HepG2 (cell line): ENCODE measurements around the gene BPIFB2. TPM values are rescaled to one million over a fixed set of nuclear protein-coding genes. Genes with fewer than 3 reads are reported as not detected.

Source experiments
- ELF3 ChIP-seq: IDR thresholded peaks from 2 replicates; pipeline ENCODE4 v1.6.1; 2016; ENCODE audit warnings: missing genetic modification reagents, missing compliant biosample characterization
- KLF6 ChIP-seq: IDR thresholded peaks from 2 replicates; pipeline ENCODE4 v1.8.0; 2016; ENCODE audit warnings: missing biosample characterization, missing genetic modification reagents
- MED8 ChIP-seq: sonication (generic); formaldehyde crosslinking; IDR thresholded peaks from 2 replicates; pipeline ENCODE4 v1.8.1; 2023; ENCODE audit warnings: mild to moderate bottlenecking, missing genetic modification reagents; ENCODE audit not compliant: insufficient replicate concordance
- MIXL1 ChIP-seq: IDR thresholded peaks from 2 replicates; pipeline ENCODE4 v1.6.1; 2016
- NR1H2 ChIP-seq: sonication (generic); formaldehyde crosslinking; IDR thresholded peaks from 2 replicates; pipeline ENCODE4 v1.8.1; 2022; ENCODE audit warnings: low read depth, missing genetic modification reagents, borderline replicate concordance
- PRPF4 ChIP-seq: fragments of 200-400 bp; formaldehyde crosslinking; IDR thresholded peaks from 2 replicates; pipeline ENCODE4 v1.6.1; 2016; ENCODE audit warnings: low read length, low read depth; ENCODE audit not compliant: poor library complexity, severe bottlenecking
- SMARCC2 ChIP-seq: fragments of 450-650 bp; IDR thresholded peaks from 2 replicates; pipeline ENCODE4 v1.6.1; 2017; ENCODE audit warnings: antibody characterized with exemption, mild to moderate bottlenecking
- TBX2 ChIP-seq: sonication (generic); formaldehyde crosslinking; IDR thresholded peaks from 2 replicates; pipeline ENCODE4 v1.5.0; 2020; ENCODE audit warnings: missing genetic modification reagents, mild to moderate bottlenecking, borderline replicate concordance
- ZNF274 ChIP-seq: sonication (generic); formaldehyde crosslinking; IDR thresholded peaks from 2 replicates; pipeline ENCODE4 v1.5.1; 2020; ENCODE audit warnings: mild to moderate bottlenecking, missing genetic modification reagents
- ZNF337 ChIP-seq: sonication (generic); formaldehyde crosslinking; IDR thresholded peaks from 2 replicates; pipeline ENCODE4 v1.5.1; 2020; ENCODE audit warnings: missing genetic modification reagents, low read depth, mild to moderate bottlenecking, borderline replicate concordance
- ZNF354B ChIP-seq: sonication (generic); formaldehyde crosslinking; IDR thresholded peaks from 2 replicates; pipeline ENCODE4 v1.8.0; 2022; ENCODE audit warnings: mild to moderate bottlenecking, missing genetic modification reagents
- ZNF446 ChIP-seq: sonication (generic); formaldehyde crosslinking; IDR thresholded peaks from 2 replicates; pipeline ENCODE4 v1.5.0; 2020; ENCODE audit warnings: mild to moderate bottlenecking, missing genetic modification reagents
- ZNF614 ChIP-seq: IDR thresholded peaks from 2 replicates; pipeline ENCODE4 v1.6.1; 2018; ENCODE audit warnings: missing biosample characterization, missing genetic modification reagents, inconsistent platforms, borderline replicate concordance
- ZNF703 ChIP-seq: sonication (generic); formaldehyde crosslinking; IDR thresholded peaks from 2 replicates; pipeline ENCODE4 v1.5.1; 2020; ENCODE audit warnings: missing genetic modification reagents, mild to moderate bottlenecking, moderate library complexity, borderline replicate concordance
- polyA plus RNA-seq, 8 experiments: library from polyadenylated mRNA; depleted of rRNA in 3 of 8; stranded (reverse) in 7 of 8; unstranded in 1 of 8; fragments of >200 nt; fragmentation: Illumina TruSeq in 4 of 8; extraction: Trizol in 4 of 8; gene quantifications; 2 replicates each; pipeline versions ENCODE4 v1.2.1 to v1.2.3, GENCODE V29; 2011 to 2016; ENCODE audit warnings: low read depth in 4 of 8, missing spikeins in 1 of 8, mixed read lengths in 1 of 8; ENCODE audit not compliant: insufficient read depth in 1 of 8
- total RNA-seq, 5 experiments: library from RNA; depleted of rRNA; stranded (reverse); fragments of >200 nt; fragmentation: Illumina TruSeq; extraction: Trizol; gene quantifications; 2 replicates each; pipeline ENCODE4 v1.2.3, GENCODE V29; 2016; ENCODE audit warnings: low read depth in 1 of 5
- TF ChIP-seq, protein P1 (sequence below): sonication (generic); formaldehyde crosslinking; IDR thresholded peaks from 2 replicates; pipeline ENCODE4 v1.4.0; 2020; ENCODE audit warnings: missing genetic modification reagents
- TF ChIP-seq, protein P2 (sequence below): sonication (generic); formaldehyde crosslinking; IDR thresholded peaks from 2 replicates; pipeline ENCODE4 v1.4.0; 2020; ENCODE audit warnings: missing genetic modification reagents
- TF ChIP-seq, protein P3 (sequence below): IDR thresholded peaks from 2 replicates; pipeline ENCODE4 v1.6.1; 2012; ENCODE audit warnings: inconsistent platforms
- TF ChIP-seq, protein P4 (sequence below): sonication (generic); formaldehyde crosslinking; IDR thresholded peaks from 2 replicates; pipeline ENCODE4 v1.5.0; 2020; ENCODE audit warnings: missing genetic modification reagents
- TF ChIP-seq, protein P5 (sequence below): sonication (generic); formaldehyde crosslinking; IDR thresholded peaks from 2 replicates; pipeline ENCODE4 v1.4.0; 2020; ENCODE audit warnings: missing genetic modification reagents

BPIFB2 gene
- total and polyA plus RNA-seq, 2 of the 13 experiments (the other 11 are each of a cell fraction or from before 2014, with no cell fraction given) = 54.5 to 902 TPM

DNA sequence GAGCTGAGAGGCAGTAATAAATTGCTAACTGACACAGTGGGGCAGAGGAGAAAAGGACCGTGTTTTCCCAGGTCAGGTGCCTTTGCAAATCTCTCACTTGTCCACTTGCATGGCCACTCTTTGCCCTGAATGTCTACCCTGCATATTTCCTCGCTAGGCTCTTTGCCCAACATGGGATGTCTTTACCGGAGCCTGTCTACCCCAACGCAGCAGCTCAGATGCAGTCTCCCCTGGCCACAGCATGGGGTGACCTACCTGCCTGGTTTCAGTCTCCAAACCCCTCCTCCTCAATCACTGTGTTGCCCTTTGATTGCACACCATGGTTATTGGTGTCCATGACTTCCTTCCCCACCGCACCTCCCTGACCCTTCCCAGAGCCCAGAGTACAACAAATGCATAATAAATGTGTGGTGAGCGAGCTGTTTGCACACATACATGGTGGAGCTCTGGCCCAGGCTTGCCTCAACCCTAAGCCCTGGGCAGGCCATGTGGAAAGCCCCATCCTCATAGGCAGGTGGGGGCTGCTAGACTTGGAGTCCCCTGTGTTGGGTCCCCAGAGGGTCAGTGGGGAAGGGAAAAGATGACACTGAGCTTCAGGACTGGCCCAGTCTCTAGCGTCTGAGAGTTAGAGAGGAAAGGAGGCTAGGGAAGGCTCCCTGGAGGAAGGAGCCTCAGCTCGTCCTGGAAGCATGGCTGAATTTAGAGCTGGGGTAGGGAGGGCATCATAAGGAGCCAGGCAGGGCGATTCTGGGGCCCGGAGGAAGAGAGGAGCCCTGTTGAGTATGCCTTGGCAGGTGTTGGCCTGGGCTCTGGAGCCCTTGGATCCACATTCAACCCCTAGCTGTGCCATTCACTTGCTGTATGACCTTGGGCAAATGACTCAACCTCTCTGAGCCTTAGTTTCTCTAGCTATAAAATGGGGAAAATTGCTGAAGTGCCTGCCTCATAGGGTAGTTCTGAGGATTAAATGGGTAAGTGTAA, 19.6 kb downstream of the BPIFB2 start (continued):
- TF ChIP-seq, protein P1, sequence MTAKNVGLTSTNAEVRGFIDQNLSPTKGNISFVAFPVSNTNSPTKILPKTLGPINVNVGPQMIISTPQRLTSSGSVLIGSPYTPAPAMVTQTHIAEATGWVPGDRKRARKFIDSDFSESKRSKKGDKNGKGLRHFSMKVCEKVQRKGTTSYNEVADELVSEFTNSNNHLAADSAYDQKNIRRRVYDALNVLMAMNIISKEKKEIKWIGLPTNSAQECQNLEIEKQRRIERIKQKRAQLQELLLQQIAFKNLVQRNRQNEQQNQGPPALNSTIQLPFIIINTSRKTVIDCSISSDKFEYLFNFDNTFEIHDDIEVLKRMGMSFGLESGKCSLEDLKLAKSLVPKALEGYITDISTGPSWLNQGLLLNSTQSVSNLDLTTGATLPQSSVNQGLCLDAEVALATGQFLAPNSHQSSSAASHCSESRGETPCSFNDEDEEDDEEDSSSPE (CRISPR knock-in tag) = no peak
- TF ChIP-seq ZNF446 (peak; percentile 91; the same call in 1 of the 2 replicates), MED8 (CRISPR knock-in tag) (no peak), ZNF274 (CRISPR knock-in tag) (no peak), TBX2 (no peak), ZNF614 (CRISPR knock-in tag) (no peak), MIXL1 (CRISPR knock-in tag) (no peak), NR1H2 (CRISPR knock-in tag) (peak; percentile 69; the same call in 1 of the 2 replicates), SMARCC2 (no peak), ELF3 (CRISPR knock-in tag) (peak; percentile 6; the same call in 1 of the 2 replicates), KLF6 (CRISPR knock-in tag) (no peak), ZNF337 (CRISPR knock-in tag) (no peak), ZNF703 (CRISPR knock-in tag) (no peak), PRPF4 (no peak), ZNF354B (no peak; the same call in 1 of the 2 replicates)
- TF ChIP-seq, protein P2, sequence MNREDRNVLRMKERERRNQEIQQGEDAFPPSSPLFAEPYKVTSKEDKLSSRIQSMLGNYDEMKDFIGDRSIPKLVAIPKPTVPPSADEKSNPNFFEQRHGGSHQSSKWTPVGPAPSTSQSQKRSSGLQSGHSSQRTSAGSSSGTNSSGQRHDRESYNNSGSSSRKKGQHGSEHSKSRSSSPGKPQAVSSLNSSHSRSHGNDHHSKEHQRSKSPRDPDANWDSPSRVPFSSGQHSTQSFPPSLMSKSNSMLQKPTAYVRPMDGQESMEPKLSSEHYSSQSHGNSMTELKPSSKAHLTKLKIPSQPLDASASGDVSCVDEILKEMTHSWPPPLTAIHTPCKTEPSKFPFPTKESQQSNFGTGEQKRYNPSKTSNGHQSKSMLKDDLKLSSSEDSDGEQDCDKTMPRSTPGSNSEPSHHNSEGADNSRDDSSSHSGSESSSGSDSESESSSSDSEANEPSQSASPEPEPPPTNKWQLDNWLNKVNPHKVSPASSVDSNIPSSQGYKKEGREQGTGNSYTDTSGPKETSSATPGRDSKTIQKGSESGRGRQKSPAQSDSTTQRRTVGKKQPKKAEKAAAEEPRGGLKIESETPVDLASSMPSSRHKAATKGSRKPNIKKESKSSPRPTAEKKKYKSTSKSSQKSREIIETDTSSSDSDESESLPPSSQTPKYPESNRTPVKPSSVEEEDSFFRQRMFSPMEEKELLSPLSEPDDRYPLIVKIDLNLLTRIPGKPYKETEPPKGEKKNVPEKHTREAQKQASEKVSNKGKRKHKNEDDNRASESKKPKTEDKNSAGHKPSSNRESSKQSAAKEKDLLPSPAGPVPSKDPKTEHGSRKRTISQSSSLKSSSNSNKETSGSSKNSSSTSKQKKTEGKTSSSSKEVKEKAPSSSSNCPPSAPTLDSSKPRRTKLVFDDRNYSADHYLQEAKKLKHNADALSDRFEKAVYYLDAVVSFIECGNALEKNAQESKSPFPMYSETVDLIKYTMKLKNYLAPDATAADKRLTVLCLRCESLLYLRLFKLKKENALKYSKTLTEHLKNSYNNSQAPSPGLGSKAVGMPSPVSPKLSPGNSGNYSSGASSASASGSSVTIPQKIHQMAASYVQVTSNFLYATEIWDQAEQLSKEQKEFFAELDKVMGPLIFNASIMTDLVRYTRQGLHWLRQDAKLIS (CRISPR knock-in tag) = peak; percentile 25; the same call in 1 of the 2 replicates
- TF ChIP-seq, protein P3, sequence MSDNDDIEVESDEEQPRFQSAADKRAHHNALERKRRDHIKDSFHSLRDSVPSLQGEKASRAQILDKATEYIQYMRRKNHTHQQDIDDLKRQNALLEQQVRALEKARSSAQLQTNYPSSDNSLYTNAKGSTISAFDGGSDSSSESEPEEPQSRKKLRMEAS = peak; percentile 13; the same call in 1 of the 2 replicates
- TF ChIP-seq, protein P4, sequence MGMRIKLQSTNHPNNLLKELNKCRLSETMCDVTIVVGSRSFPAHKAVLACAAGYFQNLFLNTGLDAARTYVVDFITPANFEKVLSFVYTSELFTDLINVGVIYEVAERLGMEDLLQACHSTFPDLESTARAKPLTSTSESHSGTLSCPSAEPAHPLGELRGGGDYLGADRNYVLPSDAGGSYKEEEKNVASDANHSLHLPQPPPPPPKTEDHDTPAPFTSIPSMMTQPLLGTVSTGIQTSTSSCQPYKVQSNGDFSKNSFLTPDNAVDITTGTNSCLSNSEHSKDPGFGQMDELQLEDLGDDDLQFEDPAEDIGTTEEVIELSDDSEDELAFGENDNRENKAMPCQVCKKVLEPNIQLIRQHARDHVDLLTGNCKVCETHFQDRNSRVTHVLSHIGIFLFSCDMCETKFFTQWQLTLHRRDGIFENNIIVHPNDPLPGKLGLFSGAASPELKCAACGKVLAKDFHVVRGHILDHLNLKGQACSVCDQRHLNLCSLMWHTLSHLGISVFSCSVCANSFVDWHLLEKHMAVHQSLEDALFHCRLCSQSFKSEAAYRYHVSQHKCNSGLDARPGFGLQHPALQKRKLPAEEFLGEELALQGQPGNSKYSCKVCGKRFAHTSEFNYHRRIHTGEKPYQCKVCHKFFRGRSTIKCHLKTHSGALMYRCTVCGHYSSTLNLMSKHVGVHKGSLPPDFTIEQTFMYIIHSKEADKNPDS (CRISPR knock-in tag) = no peak
- TF ChIP-seq, protein P5, sequence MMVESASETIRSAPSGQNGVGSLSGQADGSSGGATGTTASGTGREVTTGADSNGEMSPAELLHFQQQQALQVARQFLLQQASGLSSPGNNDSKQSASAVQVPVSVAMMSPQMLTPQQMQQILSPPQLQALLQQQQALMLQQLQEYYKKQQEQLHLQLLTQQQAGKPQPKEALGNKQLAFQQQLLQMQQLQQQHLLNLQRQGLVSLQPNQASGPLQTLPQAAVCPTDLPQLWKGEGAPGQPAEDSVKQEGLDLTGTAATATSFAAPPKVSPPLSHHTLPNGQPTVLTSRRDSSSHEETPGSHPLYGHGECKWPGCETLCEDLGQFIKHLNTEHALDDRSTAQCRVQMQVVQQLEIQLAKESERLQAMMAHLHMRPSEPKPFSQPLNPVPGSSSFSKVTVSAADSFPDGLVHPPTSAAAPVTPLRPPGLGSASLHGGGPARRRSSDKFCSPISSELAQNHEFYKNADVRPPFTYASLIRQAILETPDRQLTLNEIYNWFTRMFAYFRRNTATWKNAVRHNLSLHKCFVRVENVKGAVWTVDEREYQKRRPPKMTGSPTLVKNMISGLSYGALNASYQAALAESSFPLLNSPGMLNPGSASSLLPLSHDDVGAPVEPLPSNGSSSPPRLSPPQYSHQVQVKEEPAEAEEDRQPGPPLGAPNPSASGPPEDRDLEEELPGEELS (CRISPR knock-in tag) = 0 out of 2 replicates have a peak, but pooled peaks have one; percentile 15
